Left ventricle myocardium inferior (tissue), 1 donor: ENCODE data around the gene DDX24. TPM values are rescaled to one million over a fixed set of nuclear protein-coding genes. Genes with fewer than 3 reads are reported as not detected.
A peak's percentile ranks its signal among the peaks of the same experiment; 100 is the strongest.

Source experiments
- DNase-seq: peaks from one replicate; pipeline ENCODE4 v3.0.0-alpha.2; 2020
- H3K27ac ChIP-seq: fragments of 200-600 bp; replicated peaks from 2 replicates; pipeline ENCODE4 v1.8.0; 2021
- H3K27me3 ChIP-seq: fragments of 200-600 bp; 2 replicates; pipeline ENCODE4 v1.8.0; 2021; ENCODE audit warnings: low read depth
- H3K36me3 ChIP-seq: fragments of 200-600 bp; 2 replicates; pipeline ENCODE4 v1.8.0; 2021
- H3K4me1 ChIP-seq: fragments of 200-600 bp; 2 replicates; pipeline ENCODE4 v1.8.0; 2021
- H3K4me3 ChIP-seq: fragments of 200-600 bp; 2 replicates; pipeline ENCODE4 v1.8.0; 2021; ENCODE audit warnings: mild to moderate bottlenecking, moderate library complexity
- H3K9me3 ChIP-seq: fragments of 200-600 bp; replicated peaks from 2 replicates; pipeline ENCODE4 v1.8.0; 2021
- intact Hi-C: fragments of 100-400 bp; cut with micrococcal nuclease; formaldehyde crosslinking; loops from one replicate; pipeline ENCODE4 v1.11.0; 2022
- total RNA-seq: library from RNA; stranded (reverse); fragmentation: NEBNext Ultra II Directional; extraction: Animal tissue kit (Norgen Biotek cat#: 25700); gene quantifications from one replicate; pipeline ENCODE4 v1.2.1, GENCODE V29; 2021
- TF ChIP-seq, protein P1 (sequence below): fragments of 200-600 bp; IDR thresholded peaks from 2 replicates; pipeline ENCODE4 v1.8.0; 2021; ENCODE audit warnings: antibody characterized with exemption, mild to moderate bottlenecking, borderline replicate concordance
- donor health status: DM: no; HTN: yes; CAD: no; lungs with severe emphysema.

Gene DDX24
- total RNA-seq, 1 donor from 2014 or later, result 208 TPM

DNA sequence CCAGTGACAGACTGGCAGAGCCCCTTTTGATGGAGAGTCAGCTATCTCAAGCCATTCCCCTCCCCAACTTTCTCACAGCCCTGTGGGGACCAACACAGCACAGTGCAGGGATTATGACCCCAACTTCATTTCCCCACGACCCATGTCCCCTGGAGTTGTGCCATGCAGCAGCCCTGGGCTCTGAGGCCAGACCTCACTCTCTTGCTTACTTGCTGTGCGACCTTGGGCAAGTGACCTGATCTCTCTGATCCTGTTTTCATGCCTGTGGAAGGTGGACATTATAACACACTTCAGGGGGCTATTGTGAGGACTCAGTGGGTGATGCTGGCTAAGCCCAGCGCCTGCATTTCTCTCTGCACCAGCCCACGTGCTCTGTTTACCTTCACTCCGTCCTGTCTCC is 40.8 kb downstream of the DDX24 start:
- intact Hi-C loops, result no loop called here
- Histone ChIP-seq H3K4me3 (no peak overlapping the region), H3K9me3 (no peaks in the 10 kb centered on the region), H3K27ac (no peak overlapping the region), H3K36me3 (no peaks in the 10 kb centered on the region), H3K27me3 (no peaks in the 10 kb centered on the region), H3K4me1 (peaks cover 42% of the 10 kb centered on the region)
- TF ChIP-seq, protein P1, sequence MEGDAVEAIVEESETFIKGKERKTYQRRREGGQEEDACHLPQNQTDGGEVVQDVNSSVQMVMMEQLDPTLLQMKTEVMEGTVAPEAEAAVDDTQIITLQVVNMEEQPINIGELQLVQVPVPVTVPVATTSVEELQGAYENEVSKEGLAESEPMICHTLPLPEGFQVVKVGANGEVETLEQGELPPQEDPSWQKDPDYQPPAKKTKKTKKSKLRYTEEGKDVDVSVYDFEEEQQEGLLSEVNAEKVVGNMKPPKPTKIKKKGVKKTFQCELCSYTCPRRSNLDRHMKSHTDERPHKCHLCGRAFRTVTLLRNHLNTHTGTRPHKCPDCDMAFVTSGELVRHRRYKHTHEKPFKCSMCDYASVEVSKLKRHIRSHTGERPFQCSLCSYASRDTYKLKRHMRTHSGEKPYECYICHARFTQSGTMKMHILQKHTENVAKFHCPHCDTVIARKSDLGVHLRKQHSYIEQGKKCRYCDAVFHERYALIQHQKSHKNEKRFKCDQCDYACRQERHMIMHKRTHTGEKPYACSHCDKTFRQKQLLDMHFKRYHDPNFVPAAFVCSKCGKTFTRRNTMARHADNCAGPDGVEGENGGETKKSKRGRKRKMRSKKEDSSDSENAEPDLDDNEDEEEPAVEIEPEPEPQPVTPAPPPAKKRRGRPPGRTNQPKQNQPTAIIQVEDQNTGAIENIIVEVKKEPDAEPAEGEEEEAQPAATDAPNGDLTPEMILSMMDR, result no peak
- DNase-seq, result no peak

DNA sequence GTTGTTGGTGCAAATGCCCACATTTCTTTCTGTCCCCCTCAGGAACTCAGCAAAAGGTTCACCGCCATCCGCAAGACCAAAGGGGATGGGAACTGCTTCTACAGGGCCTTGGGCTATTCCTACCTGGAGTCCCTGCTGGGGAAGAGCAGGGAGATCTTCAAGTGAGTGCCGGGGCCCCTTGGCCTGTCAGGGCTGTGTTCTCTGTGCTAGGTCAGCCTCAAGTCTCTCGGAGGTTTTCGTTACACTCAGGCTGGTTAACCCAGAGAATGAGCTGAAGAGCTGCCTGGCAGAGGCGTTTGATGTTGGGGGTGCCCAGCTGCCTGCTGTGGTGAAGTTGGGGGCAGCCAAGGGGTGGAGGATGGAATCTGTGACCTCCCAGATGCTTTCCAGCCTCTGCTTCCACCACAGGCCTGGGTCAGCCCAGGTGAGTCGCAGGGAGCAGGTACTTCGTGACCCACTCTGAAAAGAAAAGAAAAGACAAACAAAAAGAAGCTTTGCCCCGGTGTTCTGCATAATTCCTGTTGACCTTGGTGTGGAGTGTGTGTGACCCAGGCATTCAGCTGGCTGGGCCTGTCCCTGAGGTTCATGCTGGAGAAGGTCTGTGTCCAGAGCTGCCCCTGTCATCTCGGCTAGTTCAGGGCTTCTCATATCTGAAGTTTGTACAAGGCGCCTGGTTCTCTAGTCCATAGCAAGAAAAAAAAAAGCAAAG is 41.9 kb downstream of the DDX24 start:
- Histone ChIP-seq H3K27ac (no peak overlapping the region), H3K27me3 (no peaks in the 10 kb centered on the region), H3K9me3 (no peaks in the 10 kb centered on the region), H3K4me3 (no peak overlapping the region), H3K36me3 (no peaks in the 10 kb centered on the region), H3K4me1 (peaks cover 42% of the 10 kb centered on the region)
- intact Hi-C loops, result loop anchor here (10.0 kb wide), 1 partner anchor 96 kb away; no protein-coding TSS in a partner anchor
- no peak for DNase-seq
- TF ChIP-seq, protein P1, result no peak

DNA sequence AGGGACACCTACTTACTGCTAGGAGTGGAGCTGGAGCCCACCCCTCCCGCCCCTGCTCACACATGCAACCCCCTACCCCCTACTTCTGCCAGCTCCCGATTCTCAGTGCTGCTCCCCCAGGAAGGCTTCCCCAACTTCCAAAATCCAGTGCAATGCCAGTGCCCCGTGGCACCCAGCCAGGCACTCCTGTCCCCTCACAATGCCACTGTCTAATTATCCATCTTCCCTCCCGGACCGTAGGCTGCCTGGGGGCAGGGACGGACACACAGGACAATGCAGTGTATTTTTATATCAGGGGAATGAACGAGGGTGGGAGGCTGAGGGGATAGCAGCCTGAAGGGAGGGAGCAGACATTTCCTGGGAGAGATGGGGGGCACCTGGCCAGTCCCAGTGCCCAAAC is 42.5 kb downstream of the DDX24 start:
- H3K4me3 ChIP-seq, result no peak overlapping the region
- intact Hi-C loops, result loop anchor here (10.0 kb wide), 1 partner anchor 96 kb away; no protein-coding TSS in a partner anchor
- no peaks in the 10 kb centered on the region for H3K27me3 ChIP-seq
- TF ChIP-seq, protein P1, result no peak
- no peak for DNase-seq
- no peaks in the 10 kb centered on the region for H3K36me3 ChIP-seq
- peaks cover 42% of the 10 kb centered on the region for H3K4me1 ChIP-seq
- no peak overlapping the region for H3K27ac ChIP-seq
- H3K9me3 ChIP-seq, result no peaks in the 10 kb centered on the region

DNA sequence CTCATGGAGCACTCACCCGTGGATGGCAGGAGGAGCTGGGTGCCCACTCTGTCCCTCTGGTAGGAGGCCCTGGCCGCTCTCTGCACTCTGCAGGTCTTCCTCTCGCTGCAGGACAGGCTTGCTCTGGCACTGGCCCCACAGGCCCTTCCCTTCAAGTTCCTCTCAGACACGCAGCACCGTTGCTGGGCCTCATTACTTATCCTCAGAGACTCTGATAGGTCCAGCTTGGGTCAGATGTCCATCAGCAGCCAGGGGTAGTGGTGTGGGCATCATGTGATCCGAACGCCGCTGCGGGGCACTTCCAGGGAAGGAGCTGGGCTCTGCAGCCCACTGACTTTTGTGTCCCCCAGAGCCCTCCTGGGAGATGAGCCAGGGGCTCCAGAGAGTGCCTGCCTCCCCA is 43.0 kb downstream of the DDX24 start:
- TF ChIP-seq, protein P1, result no peak
- intact Hi-C loops, result loop anchor here (10.0 kb wide), 1 partner anchor 97 kb away; no protein-coding TSS in a partner anchor

DNA sequence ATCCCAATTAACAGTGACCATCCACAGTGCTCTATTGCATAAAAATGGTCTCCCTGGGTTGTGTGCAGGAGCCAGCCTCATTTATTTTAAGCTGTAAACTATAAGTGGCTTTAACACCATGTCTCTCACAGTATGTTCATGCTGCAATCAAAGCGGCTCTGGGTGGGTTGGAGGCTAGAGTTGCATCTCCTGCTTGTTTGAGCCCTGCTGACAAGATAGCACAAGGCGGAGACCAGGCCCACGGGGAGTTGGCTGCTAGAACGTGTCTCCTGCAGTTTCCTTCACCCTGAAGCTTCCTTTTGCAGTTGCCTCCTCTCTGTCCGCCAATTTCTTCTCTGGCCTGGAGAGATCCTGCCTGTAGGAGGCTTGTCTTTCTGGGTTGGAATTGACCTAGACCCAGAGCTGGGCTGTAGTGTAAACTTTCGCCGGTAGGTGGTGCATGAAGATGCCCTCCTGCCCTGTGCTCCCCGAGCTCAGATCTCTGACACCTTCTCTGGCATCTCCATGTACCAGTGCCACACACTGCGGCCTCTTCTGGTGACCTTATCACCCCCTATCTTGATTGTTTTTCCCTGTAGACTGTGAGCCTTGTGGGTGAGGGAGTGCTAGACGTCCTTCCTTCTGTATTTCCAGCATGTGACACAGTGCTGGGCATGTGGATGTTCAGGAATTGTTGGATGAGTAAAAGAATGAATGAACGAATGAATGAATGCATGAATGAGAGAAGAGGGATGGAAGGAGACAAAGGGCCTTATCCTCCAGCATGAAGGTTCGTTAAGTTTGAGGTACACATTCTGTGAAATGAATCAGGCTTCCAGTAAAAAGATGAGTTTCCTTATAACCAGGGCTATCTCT is 44.5 kb downstream of the DDX24 start:
- Histone ChIP-seq H3K4me1 (peaks cover 23% of the 10 kb centered on the region), H3K36me3 (no peaks in the 10 kb centered on the region), H3K9me3 (no peaks in the 10 kb centered on the region), H3K27ac (no peak overlapping the region), H3K4me3 (no peak overlapping the region), H3K27me3 (no peaks in the 10 kb centered on the region)
- TF ChIP-seq, protein P1, result peak; percentile 91
- intact Hi-C loops, result loop anchor here (10.0 kb wide), 1 partner anchor 98 kb away; no protein-coding TSS in a partner anchor
- DNase-seq, result peak; percentile 72

More for the DNA sequence above, 43.0 kb downstream of the DDX24 start:
- H3K36me3 ChIP-seq, result no peaks in the 10 kb centered on the region
- DNase-seq, result no peak
- peaks cover 37% of the 10 kb centered on the region for H3K4me1 ChIP-seq
- H3K27ac ChIP-seq, result no peak overlapping the region
- H3K4me3 ChIP-seq, result no peak overlapping the region
- H3K9me3 ChIP-seq, result no peaks in the 10 kb centered on the region
- no peaks in the 10 kb centered on the region for H3K27me3 ChIP-seq
